Liver (tissue), 9 donors: ENCODE results near the gene B3GNT3. TPM values are rescaled to one million over a fixed set of nuclear protein-coding genes. Genes with fewer than 3 reads are reported as not detected.

Source experiments
- DNase-seq: peaks from one replicate; pipeline ENCODE4 v3.0.0-alpha.2; 2017; ENCODE audit warnings: low spot score
- H3K27ac ChIP-seq, 2 donors: one replicate each; pipeline ENCODE4 v1.7.0; 2013; ENCODE audit warnings: inconsistent platforms in 2 of 2, low read length in 2 of 2, control low read depth in 1 of 2, low read depth in 1 of 2, mild to moderate bottlenecking in 1 of 2
- H3K27me3 ChIP-seq, 4 donors: one replicate each; pipeline versions ENCODE4 v1.6.1 to v1.7.0; 2013; ENCODE audit warnings: low read length in 3 of 4, inconsistent platforms in 1 of 4, mild to moderate bottlenecking in 1 of 4, moderate library complexity in 1 of 4; ENCODE audit not compliant: control insufficient read depth in 4 of 4, insufficient read depth in 4 of 4
- H3K36me3 ChIP-seq, 4 donors: one replicate each; pipeline versions ENCODE4 v1.6.1 to v1.7.0; 2013; ENCODE audit warnings: low read length in 3 of 4, mild to moderate bottlenecking in 3 of 4, low read depth in 1 of 4, moderate library complexity in 1 of 4; ENCODE audit not compliant: control insufficient read depth in 4 of 4, insufficient read depth in 3 of 4
- H3K4me1 ChIP-seq, 4 donors: one replicate each; pipeline versions ENCODE4 v1.6.1 to v1.7.0; 2013; ENCODE audit warnings: low read length in 3 of 4, mild to moderate bottlenecking in 3 of 4, moderate library complexity in 1 of 4; ENCODE audit not compliant: control insufficient read depth in 4 of 4, insufficient read depth in 4 of 4
- H3K4me3 ChIP-seq, 3 donors: one replicate each; pipeline versions ENCODE4 v1.6.1 to v1.7.0; 2013; ENCODE audit warnings: low read length in 3 of 3, control low read depth in 1 of 3, low read depth in 1 of 3, mild to moderate bottlenecking in 1 of 3
- H3K9ac ChIP-seq, 2 donors: one replicate each; pipeline ENCODE4 v1.7.0; 2013; ENCODE audit warnings: low read length in 2 of 2, mild to moderate bottlenecking in 2 of 2, moderate library complexity in 2 of 2, control low read depth in 1 of 2, low read depth in 1 of 2
- H3K9me3 ChIP-seq, 4 donors: one replicate each; pipeline versions ENCODE4 v1.6.1 to v1.7.0; 2013; ENCODE audit warnings: low read length in 3 of 4; ENCODE audit not compliant: control insufficient read depth in 4 of 4
- ATF3 ChIP-seq: IDR thresholded peaks from 2 replicates; pipeline ENCODE4 v1.6.1; 2016; ENCODE audit warnings: antibody characterized with exemption
- CTCF ChIP-seq: fragments of 150-350 bp; IDR thresholded peaks from 2 replicates; pipeline ENCODE4 v1.5.1; 2017; ENCODE audit warnings: improper control_type of control experiment, low read depth, low read length; ENCODE audit not compliant: missing input control
- EGR1 ChIP-seq, 2 donors: IDR thresholded peaks; 2 replicates each; pipeline ENCODE4 v1.6.1; 2016 to 2018; ENCODE audit warnings: antibody characterized with exemption in 2 of 2, low read depth in 2 of 2
- FOXA1 ChIP-seq: IDR thresholded peaks from 2 replicates; pipeline ENCODE4 v1.6.1; 2016; ENCODE audit warnings: antibody characterized with exemption
- FOXA2 ChIP-seq: IDR thresholded peaks from 2 replicates; pipeline ENCODE4 v1.6.1; 2016; ENCODE audit warnings: antibody characterized with exemption
- GABPA ChIP-seq, 2 donors: IDR thresholded peaks in 1 of 2; conservative IDR thresholded peaks in 1 of 2; 2 replicates each; pipeline ENCODE4 v1.6.1; 2016; ENCODE audit warnings: antibody characterized with exemption in 2 of 2, mild to moderate bottlenecking in 1 of 2, moderate library complexity in 1 of 2
- HNF4A ChIP-seq, 2 donors: conservative IDR thresholded peaks; 2 replicates each; pipeline ENCODE4 v1.6.1; 2016; ENCODE audit warnings: antibody characterized with exemption in 2 of 2, mild to moderate bottlenecking in 2 of 2
- HNF4G ChIP-seq: IDR thresholded peaks from 2 replicates; pipeline ENCODE4 v1.6.1; 2016; ENCODE audit warnings: antibody characterized with exemption
- JUND ChIP-seq, 2 donors: IDR thresholded peaks; 2 replicates each; pipeline ENCODE4 v1.6.1; 2016; ENCODE audit warnings: antibody characterized with exemption in 2 of 2
- MAX ChIP-seq: IDR thresholded peaks from 2 replicates; pipeline ENCODE4 v1.6.1; 2016; ENCODE audit warnings: antibody characterized with exemption
- NR2F2 ChIP-seq: IDR thresholded peaks from 2 replicates; pipeline ENCODE4 v1.6.1; 2016; ENCODE audit warnings: antibody characterized with exemption
- RAD21 ChIP-seq, 2 donors: IDR thresholded peaks; 2 replicates each; pipeline ENCODE4 v1.6.1; 2016; ENCODE audit warnings: antibody characterized with exemption in 2 of 2, mild to moderate bottlenecking in 2 of 2
- RXRA ChIP-seq, 2 donors: IDR thresholded peaks; 2 replicates each; pipeline ENCODE4 v1.6.1; 2017 to 2018; ENCODE audit warnings: antibody characterized with exemption in 2 of 2, mild to moderate bottlenecking in 1 of 2
- SP1 ChIP-seq: IDR thresholded peaks from 2 replicates; pipeline ENCODE4 v1.6.1; 2018; ENCODE audit warnings: antibody characterized with exemption, mild to moderate bottlenecking
- TAF1 ChIP-seq: conservative IDR thresholded peaks from 2 replicates; pipeline ENCODE4 v1.6.1; 2016; ENCODE audit warnings: antibody characterized with exemption, mild to moderate bottlenecking
- YY1 ChIP-seq: IDR thresholded peaks from 2 replicates; pipeline ENCODE4 v1.6.1; 2016; ENCODE audit warnings: antibody characterized with exemption, mild to moderate bottlenecking
- ZBTB33 ChIP-seq: IDR thresholded peaks from 2 replicates; pipeline ENCODE4 v1.6.1; 2016; ENCODE audit warnings: antibody characterized with exemption
- WGBS: extraction: QIAGEN DNeasy Blood & Tissue Kit; methylation state at CpG from one replicate; pipeline ENCODE4 v1.1.7; 2013; 5-methylcytosine and 5-hydroxymethylcytosine counted together
- polyA plus RNA-seq, 2 donors: library from polyadenylated mRNA; stranded (reverse) in 1 of 2; unstranded in 1 of 2; fragments of 200-250 nt in 1 of 2; fragments of >200 nt in 1 of 2; fragmentation: Nextera tagmentation in 1 of 2; extraction: Ambion mirVana in 1 of 2; gene quantifications; one replicate each; pipeline versions ENCODE4 v1.2.1 to v1.2.3, GENCODE V29; 2013 to 2015
- total RNA-seq, 2 donors: library from RNA; depleted of rRNA; stranded (reverse); fragments of >200 nt; gene quantifications; one replicate each; pipeline ENCODE4 v1.2.3, GENCODE V29; 2014
- donor health status: healthy.
- donor health status: healthy.
- donor health status: healthy.
- donor health status: healthy.
- donor health status: healthy.

B3GNT3 gene
- total RNA-seq = 1 to 10 TPM in 1 of 2 donors, under 1 TPM in 1; 0.14 to 1.0 TPM
- polyA plus RNA-seq = 1 to 10 TPM; 1.1 to 2.1 TPM

GRCh38 chr19:17794731-17795494 lies at the start of gene B3GNT3:
B3GNT3 (plus strand) TSS chr19:17795138; CDS start chr19:17807808, 12,670 bp downstream.
- H3K27me3 ChIP-seq = peaks cover 0 to 15% (median 3%) of the 10 kb centered on the region in 4 donors
- no peak for TF ChIP-seq FOXA1
- no peak for TF ChIP-seq EGR1 (IDR thresholded peaks at IDR 0.05; ENCODE audit: low read depth in 2 of 2)
- TF ChIP-seq ATF3 = no peak
- TF ChIP-seq RXRA (IDR thresholded peaks at IDR 0.05) = no peak
- H3K4me3 ChIP-seq = peak within 1 kb of the TSS in 1 of 3 donors; percentile 13
- no peak within 1 kb of the TSS for H3K9ac ChIP-seq
- H3K4me1 ChIP-seq = peaks cover 0 to 13% (median 1%) of the 10 kb centered on the region in 4 donors
- no peak for DNase-seq
- H3K36me3 ChIP-seq = no peaks in the 10 kb centered on the region
- no peaks in the 10 kb centered on the region for H3K9me3 ChIP-seq
- 5% methylated on average over 50 of the region's 50 CpGs for WGBS
- no peak within 1 kb of the TSS for H3K27ac ChIP-seq

GRCh38 chr19:17747205-17748098 lies 47.5 kb upstream of the B3GNT3 start:
- H3K27ac ChIP-seq = no peak overlapping the region
- peak; percentile 42 for TF ChIP-seq SP1
- TF ChIP-seq ZBTB33 = no peak
- H3K9me3 ChIP-seq = no peaks in the 10 kb centered on the region
- peak; percentile 86 for DNase-seq
- H3K9ac ChIP-seq = no peak overlapping the region
- H3K4me1 ChIP-seq = peaks cover 0 to 5% (median under 1%) of the 10 kb centered on the region in 4 donors
- H3K36me3 ChIP-seq = no peaks in the 10 kb centered on the region
- H3K4me3 ChIP-seq = peak overlapping the region in 2 of 3 donors; percentile 19 to 49
- WGBS = 11% methylated on average over 75 of the region's 75 CpGs
- H3K27me3 ChIP-seq = no peaks in the 10 kb centered on the region

GRCh38 chr19:17748884-17749638 lies 45.9 kb upstream of the B3GNT3 start:
- H3K27ac ChIP-seq = no peak overlapping the region
- no peak overlapping the region for H3K4me3 ChIP-seq
- H3K36me3 ChIP-seq = no peaks in the 10 kb centered on the region
- no peak for DNase-seq
- no peak overlapping the region for H3K9ac ChIP-seq
- no peaks in the 10 kb centered on the region for H3K27me3 ChIP-seq
- 77% methylated on average over 6 of the region's 6 CpGs for WGBS
- H3K9me3 ChIP-seq = no peaks in the 10 kb centered on the region
- H3K4me1 ChIP-seq = peaks cover 0 to 5% (median under 1%) of the 10 kb centered on the region in 4 donors
- TF ChIP-seq CTCF = no peak
- no peak for TF ChIP-seq RXRA (IDR thresholded peaks at IDR 0.05)
- no peak for TF ChIP-seq FOXA2
- TF ChIP-seq MAX = no peak
- no peak for TF ChIP-seq NR2F2
- no peak for TF ChIP-seq HNF4G
- TF ChIP-seq SP1 = no peak
- TF ChIP-seq YY1 = no peak
- TF ChIP-seq GABPA (IDR thresholded peaks at IDR 0.05 in 1 of 2, conservative IDR thresholded peaks at IDR 0.05 in 1 of 2) = no peak
- TF ChIP-seq HNF4A (conservative IDR thresholded peaks at IDR 0.05) = no peak
- no peak for TF ChIP-seq TAF1
- no peak for TF ChIP-seq RAD21 (IDR thresholded peaks at IDR 0.05)
- TF ChIP-seq JUND (IDR thresholded peaks at IDR 0.05) = no peak
- TF ChIP-seq FOXA1 = no peak
- no peak for TF ChIP-seq ZBTB33
